NCI-H1436 (cell line): ENCODE data around the gene UBD.

Experiments used
- DNase-seq: peaks from one replicate; lab custom pipeline; 2025; lab: John Stamatoyannopoulos, UW

The UBD gene

DNA sequence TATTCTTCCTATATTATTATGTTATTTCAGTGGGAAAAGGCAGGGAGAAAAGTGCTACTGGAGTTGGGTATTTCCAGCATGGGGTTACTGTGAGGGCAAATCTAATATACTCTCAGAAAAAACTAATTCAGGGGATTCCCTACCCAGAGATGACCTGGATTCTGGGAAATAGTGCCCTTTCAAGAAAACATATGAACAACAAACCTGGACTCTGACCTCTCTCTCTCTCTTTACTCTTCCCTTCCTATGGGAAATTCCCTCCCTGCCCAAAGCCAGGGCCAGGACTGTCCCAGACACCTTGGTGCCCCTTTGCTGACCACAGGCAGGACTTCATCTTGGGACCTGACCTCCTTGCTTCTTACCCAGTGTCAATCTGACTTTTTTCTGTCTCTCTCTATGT is 1.6 kb upstream of the UBD start:
- no peak for DNase-seq

GRCh38 chr6:29558439-29559079 is 973 bp downstream of the UBD start:
- no peak for DNase-seq

DNA sequence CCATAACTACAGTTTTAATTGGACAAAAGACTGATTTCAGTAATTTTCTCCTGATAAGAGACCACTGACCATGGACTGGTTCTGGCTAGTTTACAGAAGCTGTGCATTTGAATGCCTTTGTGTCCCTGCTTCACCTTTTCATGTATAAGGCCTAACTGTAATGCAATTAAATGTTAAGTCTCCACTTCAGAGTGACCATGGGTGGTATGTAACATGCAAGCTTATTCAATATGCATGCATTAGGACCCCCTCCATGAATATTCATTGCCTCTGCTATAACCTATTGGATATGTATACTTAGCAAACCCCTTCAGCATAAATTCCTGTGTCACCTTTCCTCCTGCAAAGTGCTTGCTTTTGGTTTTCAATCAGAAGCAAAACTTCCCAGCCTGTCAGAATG is 2.2 kb downstream of the UBD start:
- DNase-seq, result no peak

- no peak for DNase-seq
Measured at GRCh38 chr6:29554764-29555163, 4.8 kb downstream of the UBD start.

DNA sequence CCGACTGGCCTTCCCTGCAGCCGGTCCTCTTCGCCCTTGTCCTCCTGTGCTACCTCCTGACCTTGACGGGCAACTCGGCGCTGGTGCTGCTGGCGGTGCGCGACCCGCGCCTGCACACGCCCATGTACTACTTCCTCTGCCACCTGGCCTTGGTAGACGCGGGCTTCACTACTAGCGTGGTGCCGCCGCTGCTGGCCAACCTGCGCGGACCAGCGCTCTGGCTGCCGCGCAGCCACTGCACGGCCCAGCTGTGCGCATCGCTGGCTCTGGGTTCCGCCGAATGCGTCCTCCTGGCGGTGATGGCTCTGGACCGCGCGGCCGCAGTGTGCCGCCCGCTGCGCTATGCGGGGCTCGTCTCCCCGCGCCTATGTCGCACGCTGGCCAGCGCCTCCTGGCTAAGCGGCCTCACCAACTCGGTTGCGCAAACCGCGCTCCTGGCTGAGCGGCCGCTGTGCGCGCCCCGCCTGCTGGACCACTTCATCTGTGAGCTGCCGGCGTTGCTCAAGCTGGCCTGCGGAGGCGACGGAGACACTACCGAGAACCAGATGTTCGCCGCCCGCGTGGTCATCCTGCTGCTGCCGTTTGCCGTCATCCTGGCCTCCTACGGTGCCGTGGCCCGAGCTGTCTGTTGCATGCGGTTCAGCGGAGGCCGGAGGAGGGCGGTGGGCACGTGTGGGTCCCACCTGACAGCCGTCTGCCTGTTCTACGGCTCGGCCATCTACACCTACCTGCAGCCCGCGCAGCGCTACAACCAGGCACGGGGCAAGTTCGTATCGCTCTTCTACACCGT is 6.1 kb downstream of the UBD start:
- DNase-seq, result no peak

DNA sequence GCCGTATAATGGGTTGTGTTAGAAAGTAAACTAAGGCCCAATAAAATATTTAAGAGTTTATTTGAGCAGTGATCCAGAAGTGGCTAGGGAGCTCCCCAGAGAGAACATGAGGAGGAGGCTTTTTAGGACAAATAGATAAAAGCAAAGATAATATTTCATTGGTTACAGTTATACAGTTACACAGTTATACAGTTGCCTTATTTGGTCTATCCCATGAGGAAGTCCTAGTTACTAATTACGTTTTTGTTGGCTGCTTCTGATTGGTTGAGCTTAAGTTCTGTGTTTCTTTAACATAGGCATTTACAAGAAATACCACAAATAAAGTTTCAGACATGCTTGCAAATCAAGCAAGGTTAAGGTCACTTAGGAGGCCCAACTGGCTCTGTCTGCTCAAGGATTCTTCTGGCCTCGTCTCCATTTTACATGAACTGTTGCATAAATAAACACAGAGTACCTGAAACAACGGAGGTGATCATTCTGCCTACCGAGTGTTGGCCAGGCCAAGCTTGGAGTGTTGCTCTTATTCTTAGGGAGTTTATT is 7.0 kb downstream of the UBD start:
- no peak for DNase-seq

GRCh38 chr6:29547573-29547972 is 12.0 kb downstream of the UBD start:
- no peak for DNase-seq

DNA sequence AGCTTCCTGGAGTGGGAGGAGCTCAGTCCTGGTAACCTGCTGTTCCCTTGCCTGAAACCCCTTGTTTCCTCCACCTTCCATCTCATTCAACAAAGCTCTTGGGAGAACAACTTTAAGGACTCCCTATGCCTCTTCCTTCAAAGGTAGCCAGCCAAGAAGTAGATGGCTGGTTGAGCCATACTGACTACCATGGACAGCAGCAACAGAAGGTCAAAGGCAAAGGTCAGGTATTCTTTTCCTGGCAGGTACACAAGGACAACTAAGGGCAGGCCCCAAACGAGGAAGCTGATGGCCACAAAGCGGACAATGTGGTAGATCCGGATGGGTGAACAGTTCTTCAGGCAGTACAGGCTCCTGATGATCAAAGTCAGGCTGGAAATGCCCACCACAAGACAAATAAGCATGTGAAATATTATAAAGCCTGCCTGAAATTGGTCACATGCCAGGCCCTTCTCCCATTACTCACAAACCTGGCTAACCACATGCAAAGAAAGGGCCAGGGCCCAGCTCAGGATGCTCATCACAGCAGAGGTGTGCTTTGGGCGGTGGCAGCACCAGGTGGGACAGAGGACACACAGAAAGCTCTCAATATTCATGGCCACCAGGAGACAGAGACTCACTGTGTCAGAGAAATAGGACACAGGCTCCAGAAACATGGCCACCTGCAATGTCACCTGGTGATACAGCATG is 21.7 kb downstream of the UBD start:
- DNase-seq, result no peak

GRCh38 chr6:29532320-29532951 is 27.1 kb downstream of the UBD start:
- DNase-seq, result no peak

GRCh38 chr6:29531668-29532067 is 27.9 kb downstream of the UBD start:
- DNase-seq, result no peak

DNA sequence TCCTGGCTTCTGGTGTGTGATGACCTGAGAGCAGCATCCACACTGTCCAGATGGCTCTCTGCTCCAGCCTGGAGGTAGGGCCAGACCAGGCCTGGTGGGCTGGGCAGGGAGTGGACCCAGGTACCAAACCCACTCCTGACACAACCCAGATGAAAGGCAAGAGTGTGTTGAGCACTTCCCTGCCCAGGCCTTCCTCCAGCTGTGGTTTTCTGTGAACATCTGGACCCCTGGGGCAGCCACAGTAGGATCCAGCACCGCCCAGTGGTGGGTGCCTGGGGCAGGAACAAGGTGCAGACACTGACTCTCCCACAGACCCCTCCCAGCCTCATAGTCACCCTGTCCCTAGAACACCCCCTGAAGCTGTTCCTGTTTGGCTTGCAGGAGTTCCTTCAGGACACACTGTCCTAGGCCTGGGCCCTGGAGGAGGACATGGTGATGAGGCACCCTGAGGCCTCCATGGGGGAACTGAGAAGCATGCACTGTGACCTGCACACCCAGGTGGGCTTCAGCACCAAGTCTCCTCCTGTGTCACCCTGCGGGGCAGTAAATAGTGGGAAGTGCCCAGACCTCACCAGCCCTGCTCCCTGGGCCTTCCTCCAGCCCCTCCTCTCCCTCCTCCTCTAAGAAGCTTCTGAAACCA is 28.7 kb downstream of the UBD start:
- DNase-seq, result no peak

GRCh38 chr6:29529956-29530355 is 29.6 kb downstream of the UBD start:
- DNase-seq, result no peak

DNA sequence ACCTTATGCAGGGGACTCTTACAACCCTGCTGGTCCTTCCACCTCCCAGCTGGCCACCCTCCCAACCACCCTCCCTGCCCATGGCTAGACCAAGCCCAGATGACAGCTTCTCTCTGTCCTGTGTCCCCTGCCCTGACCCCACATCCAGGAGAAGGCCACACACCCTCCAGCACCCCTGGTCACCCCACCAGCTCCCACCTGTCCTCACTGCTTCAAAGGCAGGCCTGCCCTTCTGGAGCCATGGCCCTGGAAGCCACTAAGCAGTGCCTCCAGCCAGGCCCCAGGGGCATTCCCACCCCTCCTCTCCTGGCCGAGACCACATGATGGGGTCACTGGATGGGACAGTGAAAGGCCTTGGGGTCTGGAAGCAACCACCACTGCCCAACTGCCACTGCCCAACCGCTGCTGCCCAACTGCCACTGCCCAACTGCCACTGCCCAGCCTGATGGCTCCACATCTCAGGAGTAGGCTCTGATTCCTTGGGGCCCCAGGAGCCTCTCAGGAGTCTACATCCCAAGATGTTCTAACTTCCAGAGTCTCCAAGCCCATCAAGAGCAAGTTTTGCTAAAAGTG is 30.5 kb downstream of the UBD start:
- no peak for DNase-seq

GRCh38 chr6:29528300-29528931 is 31.1 kb downstream of the UBD start:
- DNase-seq, result no peak

GRCh38 chr6:29527564-29527963 is 32.0 kb downstream of the UBD start:
- no peak for DNase-seq

GRCh38 chr6:29527126-29527525 is 32.4 kb downstream of the UBD start:
- DNase-seq, result no peak

DNA sequence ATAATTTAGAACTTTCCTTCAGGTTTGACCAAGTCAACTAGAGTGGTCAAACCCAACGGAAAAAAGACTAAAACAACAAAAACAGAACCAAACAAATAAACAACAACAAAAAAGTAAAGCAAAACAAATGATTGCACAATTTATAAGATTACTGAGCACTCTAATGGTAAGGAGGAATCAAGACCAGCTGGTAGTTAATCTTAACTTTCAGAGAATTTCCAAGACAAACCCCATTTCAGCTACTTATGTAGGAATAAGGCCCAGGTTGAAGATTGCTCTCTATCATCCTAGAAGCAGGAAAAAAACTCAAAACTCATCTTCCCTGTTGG is 34.3 kb downstream of the UBD start:
- no peak for DNase-seq

DNA sequence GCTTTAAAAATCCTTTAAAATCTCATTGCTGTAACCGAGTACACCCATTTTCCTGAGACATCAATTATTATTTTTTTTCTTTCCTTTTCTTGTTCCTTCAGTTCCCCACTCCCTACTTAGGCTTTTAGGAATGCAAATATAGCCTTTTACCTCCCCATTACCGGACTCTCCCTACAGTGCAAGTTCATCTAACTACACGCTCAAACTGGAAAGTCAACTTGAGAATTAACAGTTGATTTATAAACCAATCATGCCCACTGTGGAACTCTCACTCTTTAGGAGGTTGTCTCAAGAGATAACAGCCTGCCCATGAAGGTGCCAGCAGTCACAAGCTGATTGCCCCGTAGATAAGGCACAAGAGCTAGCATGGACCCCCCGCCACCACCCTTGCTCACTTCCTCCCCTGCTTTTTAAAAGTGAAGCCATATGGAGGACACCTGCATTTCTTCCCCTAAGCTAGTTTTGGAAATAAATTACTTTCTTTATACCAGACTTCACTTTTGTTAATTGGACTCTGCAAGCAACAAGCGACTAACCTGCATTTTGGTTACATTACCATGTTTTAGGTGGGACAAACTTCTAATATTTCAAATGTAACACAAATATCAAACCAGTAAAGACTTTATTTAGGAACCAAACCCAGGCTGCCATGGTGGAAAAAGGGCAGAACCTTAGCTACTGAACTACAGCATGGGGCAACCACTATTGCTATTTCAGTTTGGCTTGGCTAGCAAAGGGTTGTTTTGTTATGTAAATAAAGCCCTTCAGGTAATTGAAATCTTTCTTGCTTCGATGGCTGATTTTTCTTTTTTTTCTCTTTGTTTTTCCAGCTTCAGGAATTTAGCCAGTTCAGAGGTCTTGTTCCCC is 34.9 kb downstream of the UBD start:
- no peak for DNase-seq

DNA sequence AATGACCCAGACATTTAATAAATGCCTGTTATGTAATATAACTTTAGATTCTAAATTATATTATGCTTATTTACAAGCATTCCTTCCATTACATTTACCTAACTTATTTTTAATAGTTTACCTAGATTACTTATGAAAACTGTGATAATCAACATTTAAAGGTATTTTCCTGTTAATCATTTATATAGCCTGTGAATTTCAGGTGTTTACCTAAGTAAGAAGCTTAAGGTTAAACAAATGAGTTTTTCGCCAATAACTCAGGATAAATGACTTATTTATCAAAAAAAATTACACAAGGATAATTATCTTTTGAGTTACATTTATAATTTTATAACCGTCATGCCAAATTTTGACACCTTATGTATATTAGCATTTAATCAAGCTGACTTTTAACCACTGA is 35.5 kb downstream of the UBD start:
- DNase-seq, result no peak

DNA sequence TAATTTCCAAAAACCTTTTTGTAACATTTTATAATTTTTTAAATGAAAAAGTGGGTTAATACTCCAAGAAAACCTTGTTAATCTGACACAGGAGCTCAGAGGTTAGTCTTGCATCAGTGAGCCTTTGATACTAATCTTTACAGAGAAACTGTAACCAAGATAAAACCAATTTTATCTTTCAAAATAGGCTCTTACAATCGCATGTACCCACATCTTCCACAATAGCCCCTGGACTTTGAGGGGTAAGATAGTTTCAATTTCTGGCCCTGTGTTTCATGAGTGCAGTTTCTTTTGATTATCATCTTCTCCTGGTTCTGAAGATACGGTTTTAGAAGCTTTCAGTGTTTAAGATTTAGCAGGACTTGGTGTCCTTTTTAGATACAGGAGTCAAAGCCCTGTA is 37.3 kb downstream of the UBD start:
- no peak for DNase-seq
